Measurements from ENCODE around the gene DPP10.

DNA sequence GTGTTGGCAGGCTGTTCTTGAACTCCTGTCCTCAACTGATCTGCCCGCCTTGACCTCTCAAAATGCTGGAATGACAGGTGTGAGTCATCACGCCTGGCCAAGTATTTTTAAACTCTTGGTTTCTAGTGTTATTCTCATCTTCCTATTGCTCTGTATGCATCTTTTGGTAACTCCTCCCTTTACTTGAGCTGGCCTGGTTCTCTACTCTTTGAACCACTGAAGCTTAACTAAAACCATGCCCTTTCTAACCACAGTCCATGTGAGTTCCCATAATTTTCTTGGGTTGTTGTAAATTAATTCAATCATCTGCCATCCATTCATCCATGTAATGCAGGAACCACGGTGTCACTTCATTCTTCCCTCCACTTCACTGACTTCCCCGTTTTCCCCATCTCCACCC, 1131.3 kb downstream of the DPP10 start:
- TF ChIP-seq, protein P1, sequence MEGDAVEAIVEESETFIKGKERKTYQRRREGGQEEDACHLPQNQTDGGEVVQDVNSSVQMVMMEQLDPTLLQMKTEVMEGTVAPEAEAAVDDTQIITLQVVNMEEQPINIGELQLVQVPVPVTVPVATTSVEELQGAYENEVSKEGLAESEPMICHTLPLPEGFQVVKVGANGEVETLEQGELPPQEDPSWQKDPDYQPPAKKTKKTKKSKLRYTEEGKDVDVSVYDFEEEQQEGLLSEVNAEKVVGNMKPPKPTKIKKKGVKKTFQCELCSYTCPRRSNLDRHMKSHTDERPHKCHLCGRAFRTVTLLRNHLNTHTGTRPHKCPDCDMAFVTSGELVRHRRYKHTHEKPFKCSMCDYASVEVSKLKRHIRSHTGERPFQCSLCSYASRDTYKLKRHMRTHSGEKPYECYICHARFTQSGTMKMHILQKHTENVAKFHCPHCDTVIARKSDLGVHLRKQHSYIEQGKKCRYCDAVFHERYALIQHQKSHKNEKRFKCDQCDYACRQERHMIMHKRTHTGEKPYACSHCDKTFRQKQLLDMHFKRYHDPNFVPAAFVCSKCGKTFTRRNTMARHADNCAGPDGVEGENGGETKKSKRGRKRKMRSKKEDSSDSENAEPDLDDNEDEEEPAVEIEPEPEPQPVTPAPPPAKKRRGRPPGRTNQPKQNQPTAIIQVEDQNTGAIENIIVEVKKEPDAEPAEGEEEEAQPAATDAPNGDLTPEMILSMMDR (conservative IDR thresholded peaks at IDR 0.05; ENCODE audit: low read length): no peak
- TF ChIP-seq EZH2phosphoT487 (IDR thresholded peaks at IDR 0.05; ENCODE audit: borderline replicate concordance): no peak
